Panc1 (cell line): Measurements from ENCODE around the gene RASL11A.

ENCODE experiments used
- POLR2AphosphoS5 ChIP-seq: IDR thresholded peaks from 2 replicates; pipeline ENCODE4 v1.6.1; 2012; ENCODE audit warnings: mild to moderate bottlenecking, low read depth, low read length, moderate library complexity
- SIN3A ChIP-seq: IDR thresholded peaks from 2 replicates; pipeline ENCODE4 v1.6.1; 2012; ENCODE audit warnings: low read depth, mild to moderate bottlenecking, low read length, moderate library complexity, borderline replicate concordance; ENCODE audit not compliant: insufficient read depth
- TCF7L2 ChIP-seq: IDR thresholded peaks from 2 replicates; pipeline ENCODE4 v1.6.1; 2011; ENCODE audit warnings: mild to moderate bottlenecking, low read depth, low read length, inconsistent platforms
- TF ChIP-seq, protein P1 (sequence below): fragments of 450-650 bp; IDR thresholded peaks from 2 replicates; pipeline ENCODE4 v1.5.1; 2017; ENCODE audit warnings: mild to moderate bottlenecking

- TF ChIP-seq, protein P1, sequence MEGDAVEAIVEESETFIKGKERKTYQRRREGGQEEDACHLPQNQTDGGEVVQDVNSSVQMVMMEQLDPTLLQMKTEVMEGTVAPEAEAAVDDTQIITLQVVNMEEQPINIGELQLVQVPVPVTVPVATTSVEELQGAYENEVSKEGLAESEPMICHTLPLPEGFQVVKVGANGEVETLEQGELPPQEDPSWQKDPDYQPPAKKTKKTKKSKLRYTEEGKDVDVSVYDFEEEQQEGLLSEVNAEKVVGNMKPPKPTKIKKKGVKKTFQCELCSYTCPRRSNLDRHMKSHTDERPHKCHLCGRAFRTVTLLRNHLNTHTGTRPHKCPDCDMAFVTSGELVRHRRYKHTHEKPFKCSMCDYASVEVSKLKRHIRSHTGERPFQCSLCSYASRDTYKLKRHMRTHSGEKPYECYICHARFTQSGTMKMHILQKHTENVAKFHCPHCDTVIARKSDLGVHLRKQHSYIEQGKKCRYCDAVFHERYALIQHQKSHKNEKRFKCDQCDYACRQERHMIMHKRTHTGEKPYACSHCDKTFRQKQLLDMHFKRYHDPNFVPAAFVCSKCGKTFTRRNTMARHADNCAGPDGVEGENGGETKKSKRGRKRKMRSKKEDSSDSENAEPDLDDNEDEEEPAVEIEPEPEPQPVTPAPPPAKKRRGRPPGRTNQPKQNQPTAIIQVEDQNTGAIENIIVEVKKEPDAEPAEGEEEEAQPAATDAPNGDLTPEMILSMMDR: no peak
- TF ChIP-seq TCF7L2 (no peak), POLR2AphosphoS5 (no peak), SIN3A (no peak)
Measured at GRCh38 chr13:27252467-27252866, 18.2 kb upstream of the RASL11A start.
